Parathyroid adenoma (tissue), 2 donors: Measurements from ENCODE around the gene RACGAP1.

ENCODE experiments used
- H2AFZ ChIP-seq: fragments of 300-600 bp; sonication (generic); one replicate; pipeline ENCODE4 v1.7.0; 2017; ENCODE audit warnings: antibody characterized with exemption, mild to moderate bottlenecking
- H3K27ac ChIP-seq: fragments of 300-600 bp; sonication (generic); one replicate; pipeline ENCODE4 v1.7.0; 2017
- H3K27me3 ChIP-seq: fragments of 300-600 bp; sonication (generic); one replicate; pipeline ENCODE4 v1.7.0; 2017; ENCODE audit warnings: low read length; ENCODE audit not compliant: control insufficient read depth, insufficient read depth
- H3K36me3 ChIP-seq: fragments of 300-600 bp; sonication (generic); one replicate; pipeline ENCODE4 v1.7.0; 2017; ENCODE audit warnings: low read length; ENCODE audit not compliant: control insufficient read depth, insufficient read depth
- H3K4me1 ChIP-seq: fragments of 300-600 bp; sonication (generic); one replicate; pipeline ENCODE4 v1.7.0; 2017; ENCODE audit warnings: control low read depth
- H3K4me2 ChIP-seq: fragments of 300-600 bp; sonication (generic); one replicate; pipeline ENCODE4 v1.7.0; 2017; ENCODE audit warnings: low read length
- H3K4me3 ChIP-seq: fragments of 300-600 bp; sonication (generic); one replicate; pipeline ENCODE4 v1.7.0; 2017; ENCODE audit warnings: low read depth, low read length
- H3K79me2 ChIP-seq: fragments of 300-600 bp; sonication (generic); one replicate; pipeline ENCODE4 v1.7.0; 2017; ENCODE audit warnings: control low read depth
- H3K9ac ChIP-seq: fragments of 300-600 bp; sonication (generic); one replicate; pipeline ENCODE4 v1.7.0; 2017; ENCODE audit warnings: mild to moderate bottlenecking
- H3K9me3 ChIP-seq: fragments of 300-600 bp; sonication (generic); one replicate; pipeline ENCODE4 v1.7.0; 2017; ENCODE audit warnings: low read length; ENCODE audit not compliant: control insufficient read depth
- CTCF ChIP-seq: fragments of 300-600 bp; sonication (generic); IDR thresholded peaks from one replicate; pipeline ENCODE4 v1.7.0; 2017; ENCODE audit warnings: antibody characterized with exemption, mild to moderate bottlenecking
- donor health status: primary hyperparathyroidism.

The RACGAP1 gene

GRCh38 chr12:50062728-50063460 is 37.6 kb upstream of the RACGAP1 start:
- Histone ChIP-seq H3K4me1 (peaks cover 3% of the 10 kb centered on the region), H3K4me3 (no peak overlapping the region), H3K4me2 (no peak overlapping the region), H3K36me3 (no peaks in the 10 kb centered on the region), H3K9me3 (no peaks in the 10 kb centered on the region), H3K27ac (no peak overlapping the region), H3K9ac (no peak overlapping the region), H3K79me2 (no peaks in the 10 kb centered on the region), H3K27me3 (no peaks in the 10 kb centered on the region), H2AFZ (no peak overlapping the region)
- TF ChIP-seq CTCF, result no peak

- Histone ChIP-seq H2AFZ (no peak overlapping the region), H3K27ac (no peak overlapping the region), H3K4me1 (peaks cover 4% of the 10 kb centered on the region), H3K79me2 (no peaks in the 10 kb centered on the region), H3K36me3 (no peaks in the 10 kb centered on the region), H3K4me2 (no peak overlapping the region), H3K27me3 (no peaks in the 10 kb centered on the region), H3K9ac (no peak overlapping the region), H3K9me3 (no peaks in the 10 kb centered on the region), H3K4me3 (no peak overlapping the region)
- TF ChIP-seq CTCF, result no peak
These were observed 36.8 kb upstream of the RACGAP1 start for GRCh38 chr12:50061946-50062686.

- no peak for TF ChIP-seq CTCF
- Histone ChIP-seq H3K27me3 (no peaks in the 10 kb centered on the region), H2AFZ (no peak overlapping the region), H3K4me3 (no peak overlapping the region), H3K79me2 (no peaks in the 10 kb centered on the region), H3K36me3 (no peaks in the 10 kb centered on the region), H3K4me2 (no peak overlapping the region), H3K27ac (no peak overlapping the region), H3K4me1 (peaks cover 8% of the 10 kb centered on the region), H3K9ac (no peak overlapping the region), H3K9me3 (no peaks in the 10 kb centered on the region)
These were observed 35.9 kb upstream of the RACGAP1 start for GRCh38 chr12:50061171-50061570.

- Histone ChIP-seq H3K79me2 (no peaks in the 10 kb centered on the region), H3K27me3 (no peaks in the 10 kb centered on the region), H3K4me3 (no peak overlapping the region), H3K4me1 (peaks cover 10% of the 10 kb centered on the region), H3K27ac (no peak overlapping the region), H3K9ac (no peak overlapping the region), H3K36me3 (no peaks in the 10 kb centered on the region), H3K4me2 (no peak overlapping the region), H2AFZ (no peak overlapping the region), H3K9me3 (no peaks in the 10 kb centered on the region)
- TF ChIP-seq CTCF, result no peak
These were observed 34.8 kb upstream of the RACGAP1 start for GRCh38 chr12:50060120-50060468.
